GM18951 (cell line): ENCODE measurements around the gene SCYGR3.

Experiments used
- POLR2A ChIP-seq: IDR thresholded peaks from 4 replicates; pipeline ENCODE4 v1.6.1; 2011; ENCODE audit warnings: mild to moderate bottlenecking; ENCODE audit not compliant: insufficient read length, insufficient read depth; ENCODE audit errors: extremely low read depth
- in situ Hi-C: fragments of 300-500 bp; cut with MboI; formaldehyde crosslinking; loops from one replicate; pipeline ENCODE4 v1.12.0; 2022; ENCODE audit warnings: low sequenced_read_pairs, mixed read lengths, inconsistent platforms; ENCODE audit not compliant: unreplicated experiment

SCYGR3 gene

DNA sequence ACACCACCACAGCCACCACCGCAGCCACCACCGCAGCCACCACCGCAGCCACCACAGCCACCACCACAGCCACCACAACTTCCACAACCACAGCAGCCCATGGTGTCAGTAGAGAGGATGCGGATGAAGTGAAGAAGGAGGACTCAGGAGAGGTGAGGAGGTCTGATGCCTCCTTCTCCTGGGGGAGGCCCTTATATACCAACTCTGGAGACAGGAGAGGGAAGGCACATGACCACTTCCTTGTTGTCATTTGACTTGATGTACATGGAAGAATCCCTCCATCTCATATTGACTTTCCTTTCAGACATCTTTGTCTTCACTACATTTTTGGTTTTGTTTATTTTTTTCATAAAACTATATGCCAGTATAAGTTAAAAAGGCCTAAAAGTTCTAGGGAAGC, at the start of gene SCYGR3:
SCYGR3 (minus strand) TSS at position 101 of the 400 bp plus-strand sequence; CDS start at position 101, 0 bp downstream.
- in situ Hi-C loops: no loop called here
- no peak for TF ChIP-seq POLR2A

GRCh38 chr2:227661827-227662226, 47.2 kb upstream of the SCYGR3 start:
- in situ Hi-C loops: no loop called here

GRCh38 chr2:227661025-227661649, 46.5 kb upstream of the SCYGR3 start:
- no peak for TF ChIP-seq POLR2A
- in situ Hi-C loops: no loop called here

More at GRCh38 chr2:227661827-227662226, 47.2 kb upstream of the SCYGR3 start:
- TF ChIP-seq POLR2A: no peak

DNA sequence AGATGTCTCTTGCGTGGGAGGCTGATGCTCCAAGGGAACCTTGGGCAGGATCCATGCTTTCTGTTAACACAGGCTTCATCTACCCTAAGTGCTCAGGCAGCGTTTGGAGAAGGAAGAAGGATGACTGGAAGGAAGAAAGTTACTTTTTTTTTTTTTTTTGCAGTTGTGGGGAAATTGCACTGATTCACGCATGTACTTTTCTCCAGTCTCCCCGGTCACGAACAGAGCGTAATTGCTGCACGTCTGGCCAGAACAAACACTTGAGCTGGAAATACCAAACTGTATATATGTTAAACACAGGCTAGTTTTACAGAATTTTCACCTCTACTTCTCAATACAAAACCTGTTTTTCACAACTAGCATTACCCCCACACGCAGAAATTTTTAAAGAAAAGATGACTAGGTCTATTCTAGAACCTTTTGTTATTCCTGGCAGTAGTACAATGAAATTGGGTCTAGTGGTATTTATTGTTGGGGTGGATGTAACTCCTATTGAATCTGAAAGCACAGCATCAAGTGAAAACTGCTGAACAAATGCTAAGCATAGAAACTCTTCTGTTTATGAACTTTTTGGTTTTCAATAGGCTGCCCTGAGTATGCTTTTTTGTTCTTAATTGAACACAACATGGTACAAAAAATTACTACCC, 42.7 kb upstream of the SCYGR3 start:
- in situ Hi-C loops: no loop called here

DNA sequence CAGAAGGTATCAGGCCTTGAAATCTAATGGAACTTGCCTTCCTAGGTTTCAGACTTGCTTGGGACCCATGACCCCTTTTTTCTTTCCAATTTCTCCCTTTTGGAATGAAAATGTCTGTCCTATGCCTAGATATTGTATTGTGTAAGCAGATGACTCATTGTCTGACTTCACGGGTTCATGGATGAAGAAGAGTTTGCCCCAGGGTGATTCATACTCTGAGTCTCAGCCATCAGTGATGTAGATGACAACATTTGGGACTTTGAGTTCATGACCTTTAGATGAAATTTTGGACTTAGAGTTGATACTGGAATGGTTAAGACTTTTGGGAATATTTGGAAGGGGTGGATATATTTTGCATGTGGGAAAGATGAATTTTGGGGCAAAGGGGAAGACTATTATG, 40.8 kb upstream of the SCYGR3 start:
- TF ChIP-seq POLR2A: no peak
- in situ Hi-C loops: no loop called here

More for the DNA sequence above, 42.7 kb upstream of the SCYGR3 start:
- TF ChIP-seq POLR2A: no peak

DNA sequence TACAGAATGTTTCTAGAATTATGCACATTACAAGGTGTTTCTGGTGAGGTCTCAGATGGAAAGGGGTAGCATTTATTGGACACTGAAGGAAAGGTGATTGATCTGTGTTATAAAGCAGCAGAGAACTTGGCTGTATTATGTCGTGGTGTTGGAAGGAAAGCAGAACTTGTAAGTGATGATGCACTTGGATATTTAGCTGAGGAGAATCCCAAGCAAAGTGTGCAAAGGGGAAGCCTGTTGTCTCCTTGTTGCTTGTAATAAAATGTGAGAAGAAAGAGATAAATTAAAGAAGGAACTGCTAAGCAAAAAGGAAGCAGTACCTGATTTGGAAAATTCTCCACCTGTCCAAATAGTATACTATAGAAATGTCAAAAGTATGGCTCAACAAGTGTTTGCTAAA, 39.8 kb upstream of the SCYGR3 start:
- no peak for TF ChIP-seq POLR2A
- in situ Hi-C loops: no loop called here

- in situ Hi-C loops: no loop called here
- no peak for TF ChIP-seq POLR2A
Observed at GRCh38 chr2:227653419-227653818, 38.8 kb upstream of the SCYGR3 start.

DNA sequence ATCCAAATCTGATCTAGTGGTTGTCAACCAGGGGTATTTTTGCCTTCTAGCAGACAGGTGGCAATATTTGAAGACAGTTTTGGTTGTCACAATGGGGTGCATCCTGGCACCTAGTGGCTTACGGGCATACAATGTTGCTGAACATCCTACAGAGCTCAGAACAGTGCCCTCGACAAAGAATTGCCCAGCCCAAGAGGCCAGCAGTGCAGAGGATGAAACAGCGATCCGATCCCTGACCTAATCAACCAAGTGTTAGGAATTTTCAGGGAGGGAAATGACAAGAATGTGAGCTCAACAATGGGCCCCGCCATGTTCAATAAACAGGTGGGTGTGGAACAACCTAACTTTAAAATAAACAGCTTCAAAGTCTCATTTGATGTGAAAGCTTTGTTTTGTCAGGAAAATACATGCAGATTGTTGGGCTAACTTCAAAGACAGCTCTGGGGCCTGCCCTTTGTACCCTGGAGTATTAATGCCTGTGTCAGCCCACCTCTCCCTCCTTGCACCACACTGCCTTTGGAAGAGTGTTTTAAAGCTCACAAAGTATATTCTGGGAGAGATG, 29.4 kb upstream of the SCYGR3 start:
- in situ Hi-C loops: no loop called here
- TF ChIP-seq POLR2A: no peak

DNA sequence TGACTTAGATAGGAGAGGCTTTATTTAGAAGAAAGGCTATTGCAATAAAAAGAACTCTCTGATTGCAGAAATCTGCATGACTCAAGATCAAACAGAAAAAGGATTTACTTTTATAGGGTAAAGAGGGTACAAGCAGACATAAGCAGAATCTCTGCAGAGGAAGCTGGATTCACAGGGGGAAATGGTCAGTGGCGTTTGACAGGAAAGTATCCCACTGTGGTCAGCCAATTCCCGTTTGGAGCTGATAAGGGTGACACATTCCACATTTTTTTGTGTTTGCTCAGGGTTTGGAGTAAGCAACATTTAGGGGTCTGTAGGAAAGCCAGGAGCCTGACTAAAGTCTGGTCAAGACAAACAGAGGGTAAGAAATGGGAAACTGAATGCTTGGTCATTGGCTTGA, 28.0 kb upstream of the SCYGR3 start:
- TF ChIP-seq POLR2A: no peak
- in situ Hi-C loops: no loop called here

- TF ChIP-seq POLR2A: no peak
Observed at GRCh38 chr2:227634201-227634600, 19.6 kb upstream of the SCYGR3 start.

GRCh38 chr2:227632827-227633226, 18.2 kb upstream of the SCYGR3 start:
- in situ Hi-C loops: no loop called here
- TF ChIP-seq POLR2A: no peak

More at GRCh38 chr2:227634201-227634600, 19.6 kb upstream of the SCYGR3 start:
- in situ Hi-C loops: no loop called here

DNA sequence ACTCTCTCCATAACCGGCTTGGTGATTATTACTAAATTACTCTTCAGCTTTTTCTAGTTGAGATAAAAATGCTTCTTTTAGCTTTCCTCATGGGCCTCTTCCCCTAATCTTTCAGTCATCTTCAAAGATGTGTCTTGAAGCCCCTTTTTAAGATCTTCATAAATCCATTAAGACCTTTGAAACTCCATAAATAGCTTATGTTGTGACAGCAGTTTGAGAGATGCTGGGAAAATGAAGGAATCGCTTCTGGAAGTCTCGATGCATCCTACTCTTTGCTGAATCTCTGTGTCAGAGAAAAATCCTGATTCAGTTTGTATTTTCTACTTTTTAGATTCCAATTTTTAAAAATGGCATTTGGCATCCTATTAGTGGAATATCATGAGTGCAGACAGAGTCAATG, 15.7 kb upstream of the SCYGR3 start:
- TF ChIP-seq POLR2A: no peak
- in situ Hi-C loops: no loop called here

- no peak for TF ChIP-seq POLR2A
- in situ Hi-C loops: no loop called here
Observed at GRCh38 chr2:227629435-227629834, 14.8 kb upstream of the SCYGR3 start.

DNA sequence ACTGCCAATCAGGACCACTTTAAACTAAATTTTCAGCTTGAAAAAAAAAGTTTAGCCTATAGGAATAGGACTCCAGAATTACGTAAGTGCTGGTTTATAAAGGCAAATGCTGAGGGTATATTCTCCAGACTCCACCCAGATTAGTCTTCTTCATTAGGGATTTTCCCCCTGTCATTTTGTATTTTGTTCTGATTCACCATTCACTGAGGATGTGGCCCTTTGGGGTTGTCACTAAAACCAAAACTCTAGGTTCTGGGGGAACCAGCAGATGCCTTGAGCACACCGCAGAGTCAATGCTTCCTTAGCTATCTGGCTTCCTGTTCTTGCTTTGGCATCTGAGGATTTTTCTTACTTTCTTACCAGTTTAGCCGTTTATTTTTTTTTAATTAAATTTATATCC, 13.1 kb upstream of the SCYGR3 start:
- TF ChIP-seq POLR2A: no peak
- in situ Hi-C loops: no loop called here
